NCI-H1048 (cell line): ENCODE data around the gene FNDC1.
"Not testable (repeated sequence)": the region's sequence is repeated elsewhere in the genome, so short reads cannot be mapped to it uniquely, and the experiment has no call there.

Source experiments
- DNase-seq: peaks from one replicate; lab custom pipeline; 2025; lab: John Stamatoyannopoulos, UW

The FNDC1 gene

GRCh38 chr6:159257846-159258245, 88.6 kb downstream of the FNDC1 start:
- no peak for DNase-seq

DNA sequence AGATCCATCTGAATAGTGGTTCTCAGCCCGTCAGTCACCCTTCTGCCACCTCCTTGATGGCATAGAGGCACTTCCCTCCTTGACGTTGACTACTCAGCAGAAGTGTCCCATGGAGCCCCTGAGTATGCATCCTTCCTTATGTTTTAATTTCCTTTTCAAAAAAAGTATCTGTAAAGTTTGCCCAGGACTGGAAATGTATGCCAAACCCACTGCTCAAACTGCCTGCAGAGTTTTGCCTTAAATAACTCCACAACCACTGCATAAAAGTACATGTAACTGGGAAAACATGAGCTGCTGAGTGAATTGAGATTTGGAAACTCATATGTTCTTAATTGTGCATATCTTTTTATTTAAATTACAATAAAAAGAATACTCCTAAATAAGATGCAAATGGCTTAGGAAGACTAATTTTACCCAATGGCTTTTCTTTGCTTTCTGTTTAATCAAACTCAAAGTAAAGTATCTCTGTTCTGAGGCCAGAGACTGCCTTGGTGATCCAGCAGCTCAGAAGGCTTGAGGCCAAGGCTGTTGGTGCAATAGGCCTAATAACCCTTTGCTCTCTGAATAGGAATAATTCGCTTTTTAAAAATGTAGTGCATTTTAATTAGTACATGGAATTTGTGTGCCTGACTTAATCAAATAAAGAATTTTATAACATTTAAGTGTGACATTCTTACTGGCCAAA, 90.4 kb downstream of the FNDC1 start:
- no peak for DNase-seq

- DNase-seq = no peak
Observed at GRCh38 chr6:159260208-159260607, 91.0 kb downstream of the FNDC1 start.

DNA sequence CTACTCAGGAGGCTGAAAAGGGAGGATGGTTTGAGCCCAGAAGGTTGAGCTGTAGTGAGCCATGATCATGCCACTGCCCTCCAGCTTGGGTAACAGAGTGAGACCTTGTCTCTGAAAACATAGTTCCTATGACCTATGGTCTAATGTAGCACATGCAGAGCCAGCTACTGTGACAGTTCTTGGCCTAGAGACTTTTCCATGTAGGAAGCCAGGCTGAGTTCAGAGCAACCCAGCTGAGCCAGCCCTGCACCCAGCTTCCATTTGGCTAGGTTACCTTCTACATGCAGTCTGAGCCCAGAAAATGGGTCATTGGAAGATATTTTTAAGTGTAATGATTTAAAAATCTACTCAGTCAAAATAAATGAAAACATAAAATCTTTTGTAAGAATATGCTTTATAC, 92.8 kb downstream of the FNDC1 start:
- no peak for DNase-seq

- no peak for DNase-seq
Observed at GRCh38 chr6:159262586-159262985, 93.4 kb downstream of the FNDC1 start.

- DNase-seq = no peak
Observed at GRCh38 chr6:159267165-159267564, 98.0 kb downstream of the FNDC1 start.

DNA sequence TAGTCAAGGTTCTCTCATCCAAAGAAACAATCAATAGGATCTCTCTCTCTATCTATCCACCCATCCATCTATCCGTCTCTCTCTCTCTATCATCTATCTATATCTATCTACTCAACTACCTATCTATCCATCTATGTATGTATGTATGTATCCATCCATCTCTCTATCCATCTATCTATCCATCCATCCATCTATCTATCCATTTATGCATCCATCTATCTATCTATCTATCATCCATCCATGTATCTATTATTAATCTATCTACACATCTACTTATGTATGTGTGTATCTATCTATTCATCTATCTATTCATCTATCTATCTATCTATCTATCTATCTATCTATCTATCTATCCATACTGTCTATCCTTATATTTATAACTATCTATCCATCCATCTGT, 99.3 kb downstream of the FNDC1 start:
- no peak for DNase-seq

DNA sequence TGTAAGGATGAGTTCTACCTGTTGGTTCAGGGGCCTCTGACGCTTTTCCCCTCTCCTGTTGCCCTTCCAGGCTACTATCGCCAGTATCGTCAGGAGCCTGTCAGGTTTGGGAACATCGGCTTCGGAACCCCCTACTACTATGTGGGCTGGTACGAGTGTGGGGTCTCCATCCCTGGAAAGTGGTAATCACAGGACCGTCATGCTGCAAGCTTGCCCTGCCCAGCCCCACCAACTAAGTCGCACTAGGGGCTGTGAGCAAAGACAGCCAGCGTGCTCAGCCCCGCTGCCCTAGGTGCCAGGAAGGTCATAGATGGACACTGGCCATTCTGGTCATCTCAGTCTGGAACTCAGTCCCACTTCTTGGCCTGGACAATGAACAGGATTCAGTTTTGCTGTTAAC, 102.1 kb downstream of the FNDC1 start:
- DNase-seq = no peak

GRCh38 chr6:159278626-159279025, 109.4 kb downstream of the FNDC1 start:
- DNase-seq = no peak

DNA sequence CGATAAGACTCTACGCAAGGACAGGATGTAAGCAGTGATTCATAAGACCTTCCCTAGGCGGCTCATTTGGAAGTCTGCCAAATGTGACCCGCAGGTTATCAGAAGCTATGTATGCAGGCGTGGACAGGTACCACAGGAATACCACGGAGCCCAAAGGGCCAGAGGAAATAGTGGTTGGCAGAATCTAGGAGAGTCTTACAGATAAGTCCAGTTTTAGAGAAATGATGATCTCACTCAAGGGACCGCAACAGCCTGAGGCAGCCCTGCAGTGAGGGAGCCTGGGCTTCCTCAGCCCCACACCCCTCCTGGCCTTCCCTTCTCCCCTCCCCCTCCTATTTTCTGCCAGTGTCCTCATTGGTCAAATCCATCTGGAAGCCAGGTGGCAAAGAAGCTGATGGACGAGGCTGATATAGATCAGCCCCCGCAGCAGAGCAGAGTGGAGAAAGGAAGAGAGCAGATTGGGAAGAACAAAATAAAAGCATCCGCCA, 110.6 kb downstream of the FNDC1 start:
- no peak for DNase-seq

DNA sequence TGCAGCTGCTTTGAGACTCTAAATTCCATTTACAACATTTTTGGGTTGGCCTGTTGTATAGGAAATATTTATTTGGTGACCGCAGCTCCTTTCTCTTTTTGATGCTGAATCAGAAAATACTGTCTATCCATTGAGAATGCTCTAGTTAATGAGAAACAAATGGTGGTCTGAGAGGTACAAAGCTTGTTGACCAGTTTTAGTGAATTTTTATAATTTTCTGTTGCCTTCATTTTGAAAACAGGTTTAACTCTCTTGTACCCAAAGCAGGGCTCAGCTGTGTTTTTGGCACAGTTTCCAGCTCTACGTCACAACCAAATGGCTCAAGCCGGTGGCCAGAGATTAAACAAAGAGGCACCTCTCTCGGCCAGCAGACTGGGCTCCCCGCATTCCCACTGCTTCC, 113.2 kb downstream of the FNDC1 start:
- no peak for DNase-seq

GRCh38 chr6:159284661-159285060, 115.5 kb downstream of the FNDC1 start:
- not testable (repeated sequence) for DNase-seq

DNA sequence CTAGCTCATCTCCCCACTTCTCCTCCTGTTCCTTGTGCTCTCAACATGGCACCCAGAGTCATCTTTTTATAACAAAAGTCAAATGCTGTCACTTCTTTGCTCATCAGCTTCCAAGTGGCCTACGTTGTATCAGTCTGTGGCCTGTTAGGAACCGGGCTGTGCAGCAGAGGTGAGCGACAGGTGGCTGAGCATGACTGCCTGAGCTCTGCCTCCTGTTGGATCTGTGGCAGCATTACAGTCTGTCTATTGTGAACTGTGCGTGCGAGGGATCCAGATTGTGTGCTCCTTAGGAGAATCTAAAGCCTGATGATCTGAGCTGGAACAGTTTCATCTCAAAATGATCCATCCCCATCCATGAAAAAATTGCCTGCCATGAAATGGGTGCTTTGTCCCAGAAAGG, 129.6 kb downstream of the FNDC1 start:
- DNase-seq = no peak

DNA sequence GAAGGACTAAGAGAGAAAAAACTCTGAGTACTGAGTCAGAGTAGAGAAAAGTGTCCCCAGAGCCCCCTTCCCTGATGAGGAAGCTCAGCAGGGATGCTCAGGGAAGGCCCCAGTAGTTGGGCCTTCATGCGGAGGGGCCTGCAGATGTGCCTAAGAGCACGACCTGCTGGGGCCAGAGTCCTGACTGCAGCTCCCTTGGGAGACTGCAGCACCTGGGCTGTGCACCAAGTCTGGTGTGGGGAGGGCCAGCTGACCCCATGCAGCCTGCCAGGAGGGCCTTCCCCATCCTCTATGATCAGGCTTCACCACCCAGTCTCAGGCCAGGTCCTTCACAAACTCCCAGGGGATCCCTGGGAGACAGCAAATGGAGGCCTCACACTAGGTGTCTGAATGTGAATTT, 130.4 kb downstream of the FNDC1 start:
- no peak for DNase-seq

- DNase-seq = no peak
Observed at GRCh38 chr6:159301277-159301676, 132.1 kb downstream of the FNDC1 start.

DNA sequence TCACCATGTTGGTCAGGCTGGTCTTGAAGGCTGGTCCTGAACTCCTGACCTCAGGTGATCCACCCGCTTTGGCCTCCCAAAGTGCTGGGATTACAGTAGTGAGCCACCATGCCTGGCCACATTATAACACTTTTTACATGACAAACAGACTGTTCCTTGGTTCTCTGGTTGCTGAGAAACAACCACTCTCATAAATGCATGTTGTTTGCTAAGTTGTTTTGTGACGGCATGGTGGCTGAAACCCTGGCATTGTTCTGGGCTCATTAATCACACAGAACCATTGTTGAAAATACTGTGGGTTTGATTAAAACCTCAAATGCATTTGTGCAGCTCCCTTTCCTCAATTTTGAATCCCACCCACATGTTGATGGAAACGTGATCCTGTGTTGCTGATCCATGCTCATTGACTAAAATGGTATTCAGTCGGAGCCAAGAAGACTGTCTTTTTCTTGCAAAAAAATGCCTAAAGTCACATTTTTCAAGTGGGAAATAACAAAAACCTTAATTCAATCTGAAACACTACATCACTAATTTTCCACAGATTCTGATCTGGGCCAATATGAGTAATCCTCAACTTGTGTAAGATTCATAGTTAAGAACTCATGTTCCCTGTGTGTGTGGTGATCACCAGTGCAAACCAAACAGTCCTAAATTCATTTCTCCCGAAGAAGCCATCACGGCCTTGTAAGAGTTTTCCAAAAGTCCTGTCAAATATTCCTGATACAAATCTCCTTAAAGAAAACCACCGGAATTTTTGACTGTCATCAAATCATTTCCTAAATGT, 132.8 kb downstream of the FNDC1 start:
- no peak for DNase-seq

GRCh38 chr6:159302594-159302992, 133.4 kb downstream of the FNDC1 start:
- DNase-seq = no peak

- DNase-seq = no peak
Observed at GRCh38 chr6:159303159-159303558, 134.0 kb downstream of the FNDC1 start.

- no peak for DNase-seq
Observed at GRCh38 chr6:159303784-159304183, 134.6 kb downstream of the FNDC1 start.

DNA sequence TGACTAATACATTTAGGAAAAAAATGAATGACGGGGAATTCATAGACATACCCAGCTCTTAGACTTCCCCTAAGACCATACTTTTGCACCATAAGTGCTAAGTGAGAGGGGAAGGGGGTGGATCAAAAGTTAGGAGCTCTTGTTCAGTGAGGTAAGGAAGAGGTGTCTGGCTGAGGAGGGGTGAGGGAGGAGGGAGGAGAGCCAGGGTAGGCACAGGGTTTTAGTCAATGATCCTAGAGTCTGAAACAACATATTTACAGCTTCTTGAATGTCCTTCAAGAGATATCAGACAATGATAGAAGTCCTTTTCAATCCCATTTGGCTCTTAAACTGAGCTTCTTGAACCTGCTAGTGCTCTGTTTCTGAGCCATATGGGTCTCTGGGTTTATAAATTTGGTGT, 135.4 kb downstream of the FNDC1 start:
- no peak for DNase-seq

- no peak for DNase-seq
Observed at GRCh38 chr6:159305159-159305558, 136.0 kb downstream of the FNDC1 start.

GRCh38 chr6:159305804-159306537, 136.8 kb downstream of the FNDC1 start:
- DNase-seq = no peak

DNA sequence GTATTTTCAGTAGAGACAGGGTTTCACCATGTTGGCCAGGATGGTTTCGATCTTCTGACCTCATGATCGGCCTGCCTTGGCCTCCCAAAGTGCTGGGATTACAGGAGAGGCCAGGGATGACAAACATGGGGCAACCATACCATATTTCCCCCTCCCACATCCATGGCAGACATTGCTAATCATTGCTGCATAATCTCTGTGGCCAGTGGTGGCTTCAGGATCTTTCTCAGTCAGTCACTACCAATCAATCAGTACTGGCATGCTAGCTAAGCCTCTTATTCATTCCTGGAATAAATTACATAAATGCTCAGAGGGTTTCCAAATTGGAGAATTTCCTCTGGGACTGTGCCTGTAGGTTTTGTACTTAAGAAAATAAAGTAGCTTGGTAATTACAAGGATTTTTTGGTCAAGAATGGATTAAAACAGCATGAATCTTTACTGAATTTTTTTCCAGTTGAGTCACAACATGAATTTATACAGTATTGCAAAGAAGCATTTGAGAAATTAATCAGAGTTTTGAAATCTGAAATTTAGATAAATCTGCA, 138.1 kb downstream of the FNDC1 start:
- no peak for DNase-seq
